NCI-H1105 treated with DMSO at 0.1 percent for 48 hours (cell line): ENCODE data around the gene CBFA2T2.
"Not testable (repeated sequence)": the region's sequence is repeated elsewhere in the genome, so short reads cannot be mapped to it uniquely, and the experiment has no call there.

ENCODE experiments used
- DNase-seq: peaks from one replicate; lab custom pipeline; 2025; lab: John Stamatoyannopoulos, UW

CBFA2T2 gene

GRCh38 chr20:33506576-33506975, 16.7 kb downstream of the CBFA2T2 start:
- DNase-seq: no peak

- no peak for DNase-seq
These were observed 17.6 kb downstream of the CBFA2T2 start for GRCh38 chr20:33507461-33507860.

GRCh38 chr20:33508015-33508414, 18.1 kb downstream of the CBFA2T2 start:
- not testable (repeated sequence) for DNase-seq

- DNase-seq: not testable (repeated sequence)
These were observed 19.2 kb downstream of the CBFA2T2 start for GRCh38 chr20:33509057-33509456.

- not testable (repeated sequence) for DNase-seq
These were observed 22.0 kb downstream of the CBFA2T2 start for GRCh38 chr20:33511876-33512275.

- DNase-seq: no peak
These were observed 25.8 kb downstream of the CBFA2T2 start for GRCh38 chr20:33515569-33516216.

- peak; percentile 41 for DNase-seq
These were observed 27.0 kb downstream of the CBFA2T2 start for GRCh38 chr20:33516882-33517281.

GRCh38 chr20:33518071-33518470, 28.2 kb downstream of the CBFA2T2 start:
- DNase-seq: no peak

GRCh38 chr20:33521461-33521860, 31.6 kb downstream of the CBFA2T2 start:
- DNase-seq: peak; percentile 99

GRCh38 chr20:33522256-33522820, 32.4 kb downstream of the CBFA2T2 start:
- DNase-seq: no peak

- DNase-seq: no peak
These were observed 34.4 kb downstream of the CBFA2T2 start for GRCh38 chr20:33524261-33524660.

GRCh38 chr20:33526769-33527168, 36.9 kb downstream of the CBFA2T2 start:
- peak; percentile 49 for DNase-seq

- peak; percentile 45 for DNase-seq
These were observed 41.4 kb downstream of the CBFA2T2 start for GRCh38 chr20:33531047-33531877.

GRCh38 chr20:33531885-33532284, 42.0 kb downstream of the CBFA2T2 start:
- DNase-seq: no peak

- DNase-seq: no peak
These were observed 43.0 kb downstream of the CBFA2T2 start for GRCh38 chr20:33532753-33533459.

- DNase-seq: not testable (repeated sequence)
These were observed 45.8 kb downstream of the CBFA2T2 start for GRCh38 chr20:33535717-33536116.

GRCh38 chr20:33537608-33538007, 47.7 kb downstream of the CBFA2T2 start:
- DNase-seq: no peak

- DNase-seq: no peak
These were observed 49.2 kb downstream of the CBFA2T2 start for GRCh38 chr20:33539129-33539528.

GRCh38 chr20:33540427-33540826, 50.5 kb downstream of the CBFA2T2 start:
- DNase-seq: no peak

- DNase-seq: no peak
These were observed 51.2 kb downstream of the CBFA2T2 start for GRCh38 chr20:33541074-33541473.

- no peak for DNase-seq
These were observed 51.9 kb downstream of the CBFA2T2 start for GRCh38 chr20:33541797-33542196.

GRCh38 chr20:33545763-33546162, 55.9 kb downstream of the CBFA2T2 start:
- DNase-seq: no peak
